Hepatocyte (in vitro differentiated cells): ENCODE data around the gene TBC1D4.

ENCODE experiments used
- EZH2 ChIP-seq: fragments of 200-600 bp; sonication (generic); IDR thresholded peaks from 2 replicates; pipeline ENCODE4 v1.6.1; 2016; ENCODE audit warnings: antibody characterized with exemption, mild to moderate bottlenecking, borderline replicate concordance
- EZH2phosphoT487 ChIP-seq: fragments of 200-600 bp; sonication (generic); IDR thresholded peaks from one replicate; pipeline ENCODE4 v1.6.1; 2018; ENCODE audit warnings: antibody characterized with exemption, mild to moderate bottlenecking, low read depth, moderate library complexity; ENCODE audit not compliant: unreplicated experiment, severe bottlenecking
- TF ChIP-seq, protein P1 (sequence below): fragments of 200-600 bp; sonication (generic); IDR thresholded peaks from 2 replicates; pipeline ENCODE4 v1.5.1; 2016; ENCODE audit warnings: antibody characterized with exemption, mild to moderate bottlenecking; ENCODE audit not compliant: poor library complexity

DNA sequence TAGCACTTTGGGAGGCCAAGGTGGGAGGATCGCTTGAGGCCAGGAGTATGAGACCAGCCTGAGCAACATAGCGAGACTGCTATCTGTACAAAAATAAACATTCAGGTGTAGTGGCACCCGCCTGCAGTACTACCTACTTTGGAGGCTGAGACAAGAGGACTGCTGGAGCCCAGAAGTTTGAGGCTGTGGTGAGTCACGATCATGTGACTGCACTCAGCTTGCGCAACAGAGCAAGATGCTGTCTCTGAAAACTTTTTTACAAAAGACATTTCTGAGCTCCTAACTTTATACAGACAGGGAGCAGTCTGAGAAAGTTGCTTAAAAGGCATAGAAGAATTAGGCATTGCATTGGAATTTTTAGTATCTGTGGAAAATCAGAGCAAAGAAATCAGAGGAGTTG is 10.4 kb upstream of the TBC1D4 start:
- TF ChIP-seq, protein P1, sequence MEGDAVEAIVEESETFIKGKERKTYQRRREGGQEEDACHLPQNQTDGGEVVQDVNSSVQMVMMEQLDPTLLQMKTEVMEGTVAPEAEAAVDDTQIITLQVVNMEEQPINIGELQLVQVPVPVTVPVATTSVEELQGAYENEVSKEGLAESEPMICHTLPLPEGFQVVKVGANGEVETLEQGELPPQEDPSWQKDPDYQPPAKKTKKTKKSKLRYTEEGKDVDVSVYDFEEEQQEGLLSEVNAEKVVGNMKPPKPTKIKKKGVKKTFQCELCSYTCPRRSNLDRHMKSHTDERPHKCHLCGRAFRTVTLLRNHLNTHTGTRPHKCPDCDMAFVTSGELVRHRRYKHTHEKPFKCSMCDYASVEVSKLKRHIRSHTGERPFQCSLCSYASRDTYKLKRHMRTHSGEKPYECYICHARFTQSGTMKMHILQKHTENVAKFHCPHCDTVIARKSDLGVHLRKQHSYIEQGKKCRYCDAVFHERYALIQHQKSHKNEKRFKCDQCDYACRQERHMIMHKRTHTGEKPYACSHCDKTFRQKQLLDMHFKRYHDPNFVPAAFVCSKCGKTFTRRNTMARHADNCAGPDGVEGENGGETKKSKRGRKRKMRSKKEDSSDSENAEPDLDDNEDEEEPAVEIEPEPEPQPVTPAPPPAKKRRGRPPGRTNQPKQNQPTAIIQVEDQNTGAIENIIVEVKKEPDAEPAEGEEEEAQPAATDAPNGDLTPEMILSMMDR: no peak
- TF ChIP-seq EZH2: no peak
- no peak for TF ChIP-seq EZH2phosphoT487
